ENCODE measurements around the gene INSIG1.

The INSIG1 gene

DNA sequence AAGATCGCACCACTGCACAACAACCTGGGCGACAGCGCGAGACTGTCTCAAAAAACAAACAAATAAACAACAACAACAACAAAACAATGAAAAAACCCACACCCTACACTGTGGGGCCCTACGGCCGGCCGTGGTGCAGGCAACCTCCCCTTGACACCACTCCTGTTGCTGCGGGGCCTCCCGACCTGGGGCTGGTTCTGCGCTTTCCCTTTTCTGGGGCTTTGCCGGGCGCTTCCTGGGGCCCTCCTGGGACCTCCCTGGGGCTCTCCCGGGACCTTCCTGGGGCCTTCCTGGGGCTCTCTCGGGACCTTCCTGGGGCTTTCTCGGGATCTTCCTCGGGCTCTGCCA lies 46.6 kb downstream of the INSIG1 start:
- Histone ChIP-seq H3K4me1 (ENCODE audit: control insufficient read depth, insufficient read depth, low read length) (no peaks in the 10 kb centered on the region), H3K27ac (ENCODE audit: low read depth, low read length) (no peak overlapping the region), H3K9ac (ENCODE audit: low read depth, low read length) (no peak overlapping the region), H3K27me3 (ENCODE audit: control insufficient read depth, insufficient read depth, low read length) (peaks cover 17% of the 10 kb centered on the region), H3K4me3 (ENCODE audit: low read depth, low read length) (peak overlapping the region; percentile 65; the same call in 1 of the 2 replicates), H3K9me3 (ENCODE audit: control insufficient read depth, insufficient read depth, low read length) (no peaks in the 10 kb centered on the region), H3K36me3 (ENCODE audit: control insufficient read depth, insufficient read depth, low read length) (no peaks in the 10 kb centered on the region)

DNA sequence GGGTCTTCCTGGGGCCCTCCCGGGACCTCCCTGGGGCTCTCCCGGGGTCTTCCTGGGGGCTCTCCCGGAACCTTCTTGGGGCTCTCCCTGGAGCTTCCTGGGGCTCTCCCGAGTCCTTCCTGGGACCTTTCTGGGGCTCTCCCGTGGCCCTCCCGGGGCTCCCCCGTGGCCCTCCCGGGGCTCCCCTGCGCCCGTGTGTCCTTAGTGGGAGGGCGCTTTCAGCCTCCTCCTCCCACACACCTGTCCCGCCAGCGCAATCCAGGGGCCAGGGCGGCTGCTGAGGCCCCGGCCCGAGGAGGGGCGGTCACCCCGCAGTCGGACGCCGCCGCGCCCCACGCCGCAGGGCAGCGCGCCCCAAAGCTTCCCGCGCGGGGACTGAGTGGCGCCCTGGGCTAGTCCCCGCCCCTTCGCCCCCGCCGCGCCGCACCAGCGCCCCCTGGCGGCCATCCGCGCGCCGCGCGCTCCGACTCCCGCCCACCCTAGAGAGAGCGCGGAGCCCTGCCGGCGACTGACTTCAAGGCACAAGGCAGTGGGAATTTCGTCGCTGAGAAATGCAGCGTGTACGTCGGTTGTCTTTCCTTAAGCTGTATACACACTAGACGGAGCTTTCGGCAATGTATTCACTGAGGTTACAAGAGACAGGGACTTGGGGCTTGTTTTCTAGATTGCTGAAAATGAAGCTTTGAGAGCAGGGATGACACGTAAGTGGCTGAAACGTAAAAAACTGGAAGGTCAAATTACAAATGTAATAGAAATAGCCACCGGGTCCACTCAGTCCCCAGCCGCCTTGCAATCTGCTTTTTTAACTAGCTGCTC lies 47.1 kb downstream of the INSIG1 start:
- peak overlapping the region; percentile 65 for H3K4me3 ChIP-seq (ENCODE audit: low read depth, low read length)
- H3K36me3 ChIP-seq (ENCODE audit: control insufficient read depth, insufficient read depth, low read length) = no peaks in the 10 kb centered on the region
- no peak overlapping the region for H3K9ac ChIP-seq (ENCODE audit: low read depth, low read length)
- no peaks in the 10 kb centered on the region for H3K4me1 ChIP-seq (ENCODE audit: control insufficient read depth, insufficient read depth, low read length)
- H3K9me3 ChIP-seq (ENCODE audit: control insufficient read depth, insufficient read depth, low read length) = no peaks in the 10 kb centered on the region
- H3K27me3 ChIP-seq (ENCODE audit: control insufficient read depth, insufficient read depth, low read length) = peaks cover 21% of the 10 kb centered on the region
- no peak overlapping the region for H3K27ac ChIP-seq (ENCODE audit: low read depth, low read length)

DNA sequence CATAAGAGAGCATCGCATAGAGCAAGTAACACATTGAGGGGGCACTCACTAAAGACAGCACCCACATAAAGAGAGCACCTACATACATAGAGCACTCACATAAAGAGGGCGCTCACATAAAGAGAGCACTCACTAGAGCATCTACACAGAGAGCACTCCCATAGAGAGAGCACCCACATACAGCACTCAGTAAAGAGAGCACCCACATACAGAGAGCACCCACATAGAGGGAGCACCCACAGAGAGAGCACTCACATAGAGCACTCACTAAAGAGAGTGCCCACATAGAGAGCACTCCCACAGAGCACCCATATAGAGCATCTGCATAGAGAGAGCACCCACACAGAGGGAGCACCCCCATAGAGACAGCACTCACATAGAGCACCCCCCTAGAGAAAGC lies 47.8 kb downstream of the INSIG1 start:
- Histone ChIP-seq H3K36me3 (ENCODE audit: control insufficient read depth, insufficient read depth, low read length) (no peaks in the 10 kb centered on the region), H3K4me1 (ENCODE audit: control insufficient read depth, insufficient read depth, low read length) (no peaks in the 10 kb centered on the region), H3K4me3 (ENCODE audit: low read depth, low read length) (no peak overlapping the region), H3K9ac (ENCODE audit: low read depth, low read length) (no peak overlapping the region), H3K27ac (ENCODE audit: low read depth, low read length) (no peak overlapping the region), H3K27me3 (ENCODE audit: control insufficient read depth, insufficient read depth, low read length) (peaks cover 21% of the 10 kb centered on the region), H3K9me3 (ENCODE audit: control insufficient read depth, insufficient read depth, low read length) (no peaks in the 10 kb centered on the region)

DNA sequence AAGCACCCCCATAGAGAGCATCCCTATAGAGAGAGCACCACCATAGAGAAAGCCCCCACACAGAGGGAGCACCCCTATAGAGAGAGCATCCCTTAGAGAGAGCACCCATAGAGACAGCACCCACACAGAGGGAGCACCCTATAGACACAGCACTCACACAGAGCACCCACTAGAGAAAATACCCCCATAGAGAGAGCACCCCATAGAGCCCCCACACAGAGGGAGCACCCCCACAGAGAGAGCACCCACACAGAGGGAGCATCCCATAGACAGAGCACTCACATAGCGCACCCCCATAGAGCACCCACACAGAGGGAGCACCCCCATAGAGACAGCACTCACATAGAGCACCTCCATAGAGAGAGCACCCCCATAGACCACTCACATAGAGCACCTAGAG lies 48.6 kb downstream of the INSIG1 start:
- no peak overlapping the region for H3K27ac ChIP-seq (ENCODE audit: low read depth, low read length)
- H3K4me1 ChIP-seq (ENCODE audit: control insufficient read depth, insufficient read depth, low read length) = no peaks in the 10 kb centered on the region
- H3K9me3 ChIP-seq (ENCODE audit: control insufficient read depth, insufficient read depth, low read length) = no peaks in the 10 kb centered on the region
- H3K4me3 ChIP-seq (ENCODE audit: low read depth, low read length) = no peak overlapping the region
- no peaks in the 10 kb centered on the region for H3K36me3 ChIP-seq (ENCODE audit: control insufficient read depth, insufficient read depth, low read length)
- no peak overlapping the region for H3K9ac ChIP-seq (ENCODE audit: low read depth, low read length)
- peaks cover 21% of the 10 kb centered on the region for H3K27me3 ChIP-seq (ENCODE audit: control insufficient read depth, insufficient read depth, low read length)

DNA sequence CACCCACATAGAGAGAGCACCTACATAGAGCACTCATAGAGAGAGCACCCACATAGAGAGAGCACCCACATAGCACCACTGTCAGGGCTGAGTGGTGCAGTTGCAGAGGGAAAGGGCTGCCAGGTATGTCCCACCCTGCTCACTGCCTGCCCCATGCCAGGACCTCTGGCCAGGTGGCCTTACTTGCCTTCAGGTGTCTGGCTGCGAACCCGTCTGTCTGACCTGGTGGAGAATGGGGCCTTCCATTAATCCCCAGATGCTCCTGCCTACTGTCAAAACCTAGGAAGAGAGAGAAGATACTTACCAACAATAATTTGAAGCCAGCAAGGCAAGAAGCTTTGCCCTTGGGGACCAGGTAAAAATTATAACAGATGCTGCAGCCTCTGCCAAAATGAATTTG lies 51.1 kb downstream of the INSIG1 start:
- Histone ChIP-seq H3K36me3 (ENCODE audit: control insufficient read depth, insufficient read depth, low read length) (no peaks in the 10 kb centered on the region), H3K4me1 (ENCODE audit: control insufficient read depth, insufficient read depth, low read length) (no peaks in the 10 kb centered on the region), H3K4me3 (ENCODE audit: low read depth, low read length) (no peak overlapping the region), H3K9me3 (ENCODE audit: control insufficient read depth, insufficient read depth, low read length) (no peaks in the 10 kb centered on the region), H3K9ac (ENCODE audit: low read depth, low read length) (no peak overlapping the region), H3K27ac (ENCODE audit: low read depth, low read length) (no peak overlapping the region), H3K27me3 (ENCODE audit: control insufficient read depth, insufficient read depth, low read length) (peaks cover 21% of the 10 kb centered on the region)

DNA sequence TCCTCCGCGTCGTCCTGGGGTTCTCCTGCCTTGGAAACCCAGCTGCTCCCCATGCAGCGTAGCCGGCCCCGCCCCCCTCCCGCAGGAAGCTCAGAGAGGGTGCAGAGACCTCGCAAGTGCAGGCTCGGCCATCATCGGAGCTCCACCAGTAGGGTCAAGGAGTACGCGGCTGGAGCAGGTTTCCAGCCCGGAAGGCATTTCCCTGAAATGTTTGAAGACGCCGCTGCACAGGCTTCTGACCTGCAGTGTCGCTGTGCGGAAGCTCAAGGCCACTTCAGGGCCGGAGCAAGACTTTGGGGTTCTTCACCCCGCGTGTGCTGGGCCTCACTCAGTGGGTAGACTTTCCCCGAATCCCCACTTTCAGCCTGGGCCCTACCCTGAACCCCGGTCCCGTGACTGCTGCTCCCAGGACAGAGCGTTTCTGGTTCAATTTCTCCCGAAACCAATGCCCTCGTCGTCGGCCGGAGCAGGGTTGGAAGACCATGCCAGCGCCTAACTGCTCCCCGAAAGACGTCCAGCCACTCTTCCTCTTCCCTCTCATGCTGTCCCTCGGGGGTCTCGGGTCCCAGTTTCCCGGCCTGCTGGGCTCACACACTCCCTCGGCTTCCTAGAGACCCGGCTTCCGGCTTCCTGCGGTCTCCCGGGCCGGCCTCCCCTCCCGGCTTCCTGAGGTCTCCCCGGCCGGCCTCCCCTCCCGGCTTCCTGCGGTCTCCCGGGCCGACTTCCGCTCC lies 52.1 kb downstream of the INSIG1 start:
- no peak overlapping the region for H3K4me3 ChIP-seq (ENCODE audit: low read depth, low read length)
- no peak overlapping the region for H3K27ac ChIP-seq (ENCODE audit: low read depth, low read length)
- H3K27me3 ChIP-seq (ENCODE audit: control insufficient read depth, insufficient read depth, low read length) = peaks cover 21% of the 10 kb centered on the region
- H3K9me3 ChIP-seq (ENCODE audit: control insufficient read depth, insufficient read depth, low read length) = no peaks in the 10 kb centered on the region
- no peaks in the 10 kb centered on the region for H3K36me3 ChIP-seq (ENCODE audit: control insufficient read depth, insufficient read depth, low read length)
- no peaks in the 10 kb centered on the region for H3K4me1 ChIP-seq (ENCODE audit: control insufficient read depth, insufficient read depth, low read length)
- H3K9ac ChIP-seq (ENCODE audit: low read depth, low read length) = no peak overlapping the region

DNA sequence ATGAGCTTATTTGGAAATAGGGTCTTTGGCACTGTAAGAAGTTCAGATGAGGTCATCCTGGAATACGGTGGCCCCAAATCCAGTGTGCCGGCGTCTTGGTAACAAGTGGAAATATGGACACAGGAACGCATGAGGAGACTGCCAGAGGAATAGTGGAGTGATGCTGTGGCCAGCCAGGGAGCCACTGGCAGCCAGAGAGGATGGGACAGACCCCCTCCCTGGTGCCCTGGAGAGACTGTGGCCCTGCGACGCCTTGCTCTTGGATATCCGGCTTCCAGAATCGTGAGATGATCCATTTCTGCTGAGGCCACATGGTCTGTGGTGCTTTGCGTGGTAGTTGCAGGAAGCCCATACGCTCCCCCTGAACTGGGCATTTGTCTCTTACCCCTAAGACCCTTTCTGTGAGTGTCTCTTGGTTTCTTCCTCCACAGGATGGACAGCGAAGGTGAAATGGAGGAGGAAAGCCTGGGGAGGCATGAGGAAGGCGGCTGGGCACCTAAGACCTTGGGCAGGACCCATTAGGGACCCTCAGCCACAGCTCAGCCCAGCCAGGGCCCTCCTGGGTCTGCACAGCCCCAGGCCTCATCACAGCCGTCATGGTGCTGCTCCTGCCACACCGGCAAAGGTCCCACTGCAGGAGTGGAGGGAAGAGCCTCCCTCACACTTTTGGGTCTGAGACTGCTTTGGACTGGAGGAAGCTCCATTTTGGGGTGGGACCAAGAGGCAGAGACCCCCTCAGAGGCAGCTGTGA lies 53.6 kb downstream of the INSIG1 start:
- no peak overlapping the region for H3K27ac ChIP-seq (ENCODE audit: low read depth, low read length)
- H3K9me3 ChIP-seq (ENCODE audit: control insufficient read depth, insufficient read depth, low read length) = no peaks in the 10 kb centered on the region
- no peak overlapping the region for H3K9ac ChIP-seq (ENCODE audit: low read depth, low read length)
- no peak overlapping the region for H3K4me3 ChIP-seq (ENCODE audit: low read depth, low read length)
- peaks cover 7% of the 10 kb centered on the region for H3K27me3 ChIP-seq (ENCODE audit: control insufficient read depth, insufficient read depth, low read length)
- no peaks in the 10 kb centered on the region for H3K36me3 ChIP-seq (ENCODE audit: control insufficient read depth, insufficient read depth, low read length)
- no peaks in the 10 kb centered on the region for H3K4me1 ChIP-seq (ENCODE audit: control insufficient read depth, insufficient read depth, low read length)

DNA sequence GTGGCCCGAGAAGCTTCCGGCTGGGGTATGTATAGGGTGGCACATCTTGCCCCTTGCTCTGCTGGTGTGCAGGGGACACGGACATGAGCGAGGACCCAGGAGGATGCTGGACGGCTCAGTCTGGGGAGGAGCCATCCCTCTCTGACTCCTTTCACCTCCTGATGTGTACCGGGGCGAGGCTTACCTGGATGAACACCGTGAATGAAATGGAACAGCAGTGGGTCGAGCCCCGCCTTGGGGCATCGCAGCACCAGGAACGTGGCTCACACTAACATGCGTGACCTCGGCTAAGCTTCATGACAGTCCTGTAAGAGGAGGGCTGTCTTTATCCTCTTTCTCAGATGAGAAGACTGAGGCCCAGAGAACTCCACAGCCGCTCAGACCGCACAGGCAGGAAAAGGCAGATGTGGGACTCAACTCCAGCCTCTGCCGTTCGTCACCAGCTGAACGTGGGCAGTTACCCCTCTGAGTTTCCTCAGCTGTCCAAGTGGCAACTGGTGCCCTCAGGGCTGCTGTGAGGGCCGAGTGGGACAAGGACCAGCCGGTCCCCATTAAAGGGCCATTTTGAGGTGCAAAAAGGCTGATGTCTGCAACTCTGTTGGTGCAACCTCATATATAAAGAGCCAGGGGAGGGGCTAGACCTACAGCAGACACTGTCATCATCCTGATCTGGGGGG lies 54.5 kb downstream of the INSIG1 start:
- H3K36me3 ChIP-seq (ENCODE audit: control insufficient read depth, insufficient read depth, low read length) = no peaks in the 10 kb centered on the region
- H3K9ac ChIP-seq (ENCODE audit: low read depth, low read length) = no peak overlapping the region
- no peaks in the 10 kb centered on the region for H3K4me1 ChIP-seq (ENCODE audit: control insufficient read depth, insufficient read depth, low read length)
- no peaks in the 10 kb centered on the region for H3K9me3 ChIP-seq (ENCODE audit: control insufficient read depth, insufficient read depth, low read length)
- H3K27me3 ChIP-seq (ENCODE audit: control insufficient read depth, insufficient read depth, low read length) = peaks cover 6% of the 10 kb centered on the region; the same call in 1 of the 2 replicates
- H3K4me3 ChIP-seq (ENCODE audit: low read depth, low read length) = no peak overlapping the region
- H3K27ac ChIP-seq (ENCODE audit: low read depth, low read length) = no peak overlapping the region

DNA sequence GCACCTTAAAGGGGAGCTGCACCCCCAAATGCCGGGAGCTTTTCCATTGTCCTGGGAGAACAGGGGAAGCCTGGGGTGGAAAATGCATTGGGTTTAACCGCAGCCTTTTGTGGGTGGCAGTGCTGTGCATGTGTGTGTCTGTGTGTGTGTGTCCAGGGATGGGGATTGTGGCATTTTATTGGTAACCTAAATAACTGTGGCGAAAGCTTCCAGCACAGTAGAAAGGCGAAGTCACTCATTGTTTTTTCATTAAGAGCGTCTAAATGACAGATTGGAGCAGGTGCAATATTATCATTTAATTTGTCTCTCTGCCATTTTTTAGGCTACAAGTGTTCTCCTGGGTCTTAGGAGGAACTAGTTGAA lies 55.1 kb downstream of the INSIG1 start:
- no peaks in the 10 kb centered on the region for H3K4me1 ChIP-seq (ENCODE audit: control insufficient read depth, insufficient read depth, low read length)
- no peaks in the 10 kb centered on the region for H3K36me3 ChIP-seq (ENCODE audit: control insufficient read depth, insufficient read depth, low read length)
- no peak overlapping the region for H3K4me3 ChIP-seq (ENCODE audit: low read depth, low read length)
- no peak overlapping the region for H3K27ac ChIP-seq (ENCODE audit: low read depth, low read length)
- H3K9me3 ChIP-seq (ENCODE audit: control insufficient read depth, insufficient read depth, low read length) = no peaks in the 10 kb centered on the region
- no peak overlapping the region for H3K9ac ChIP-seq (ENCODE audit: low read depth, low read length)
- peaks cover 9% of the 10 kb centered on the region for H3K27me3 ChIP-seq (ENCODE audit: control insufficient read depth, insufficient read depth, low read length)

- H3K36me3 ChIP-seq (ENCODE audit: control insufficient read depth, insufficient read depth, low read length) = no peaks in the 10 kb centered on the region
- H3K27ac ChIP-seq (ENCODE audit: low read depth, low read length) = no peak overlapping the region
- no peak overlapping the region for H3K9ac ChIP-seq (ENCODE audit: low read depth, low read length)
- H3K4me1 ChIP-seq (ENCODE audit: control insufficient read depth, insufficient read depth, low read length) = no peaks in the 10 kb centered on the region
- no peaks in the 10 kb centered on the region for H3K9me3 ChIP-seq (ENCODE audit: control insufficient read depth, insufficient read depth, low read length)
- no peak overlapping the region for H3K4me3 ChIP-seq (ENCODE audit: low read depth, low read length)
- peaks cover 16% of the 10 kb centered on the region for H3K27me3 ChIP-seq (ENCODE audit: control insufficient read depth, insufficient read depth, low read length)
Measured at GRCh38 chr7:155353256-155353897, 55.7 kb downstream of the INSIG1 start.
